ENCODE results near the gene PSMB5. TPM values are rescaled to one million over a fixed set of nuclear protein-coding genes. Genes with fewer than 3 reads are reported as not detected.

Gene PSMB5
- total and polyA plus RNA-seq, 12 donors, result 55.4 to 377 (median 139) TPM

GRCh38 chr14:23056145-23056955 is 21.6 kb upstream of the PSMB5 start:
- intact Hi-C loops (cut with DNase I), result loop anchor here (5.0 kb wide), 1 partner anchor 69 kb away; no protein-coding TSS in a partner anchor
- 6 to 8% (median 7%) methylated on average over 16 to 17 of the region's 17 CpGs for WGBS, 4 donors
- H3K4me3 ChIP-seq, result peak overlapping the region in 1 of 4 donors; percentile 90
- H3K27ac ChIP-seq, result peak overlapping the region in 1 of 5 donors; percentile 14
- TF ChIP-seq CTCF (IDR thresholded peaks at IDR 0.05), result peak; percentile 46 to 60 (median 58)
- no peak for TF ChIP-seq POLR2A (IDR thresholded peaks at IDR 0.05)
- no peaks in the 10 kb centered on the region for H3K27me3 ChIP-seq
- H3K9me3 ChIP-seq (replicated peaks in 1 of 3), result no peaks in the 10 kb centered on the region
- H3K4me1 ChIP-seq (replicated peaks in 1 of 2), result peaks cover 9 to 14% of the 10 kb centered on the region in 2 donors
- DNase-seq, result peak; percentile 55 to 79 (median 71)
- peaks cover 0 to 29% of the 10 kb centered on the region in 2 donors for H3K36me3 ChIP-seq (replicated peaks in 1 of 2)

GRCh38 chr14:23055621-23056144 is 21.0 kb upstream of the PSMB5 start:
- WGBS, 4 donors, result 67 to 88% (median 74%) methylated on average over 1 to 6 of the region's 6 CpGs
- peak in 6 of 7 donors; percentile 44 to 63 (median 59) for DNase-seq
- Histone ChIP-seq H3K4me3 (no peak overlapping the region), H3K27me3 (no peaks in the 10 kb centered on the region), H3K4me1 (replicated peaks in 1 of 2) (peaks cover 8 to 14% of the 10 kb centered on the region in 2 donors), H3K36me3 (replicated peaks in 1 of 2) (peaks cover 0 to 22% of the 10 kb centered on the region in 2 donors), H3K9me3 (replicated peaks in 1 of 3) (no peaks in the 10 kb centered on the region), H3K27ac (no peak overlapping the region)
- TF ChIP-seq POLR2A (IDR thresholded peaks at IDR 0.05) (no peak), CTCF (IDR thresholded peaks at IDR 0.05) (no peak)
- intact Hi-C loops (cut with DNase I), result loop anchor here (5.0 kb wide), 1 partner anchor 68 kb away; no protein-coding TSS in a partner anchor

- Histone ChIP-seq H3K36me3 (replicated peaks in 1 of 2) (peaks cover 0 to 17% of the 10 kb centered on the region in 2 donors), H3K4me1 (replicated peaks in 1 of 2) (peaks cover 8 to 14% of the 10 kb centered on the region in 2 donors), H3K27me3 (no peaks in the 10 kb centered on the region), H3K9me3 (replicated peaks in 1 of 3) (no peaks in the 10 kb centered on the region), H3K4me3 (no peak overlapping the region), H3K27ac (no peak overlapping the region)
- intact Hi-C loops (cut with DNase I), result loop anchor here (5.0 kb wide), 1 partner anchor 68 kb away; no protein-coding TSS in a partner anchor
- no peak for DNase-seq
- no peak for TF ChIP-seq POLR2A (IDR thresholded peaks at IDR 0.05)
- TF ChIP-seq CTCF (IDR thresholded peaks at IDR 0.05), result no peak
- 96 to 99% (median 98%) methylated on average over 12 of the region's 12 CpGs for WGBS, 4 donors
These were observed 20.4 kb upstream of the PSMB5 start for GRCh38 chr14:23055147-23055550.

GRCh38 chr14:23054000-23054811 is 19.5 kb upstream of the PSMB5 start:
- no peaks in the 10 kb centered on the region for H3K27me3 ChIP-seq
- H3K4me3 ChIP-seq, result no peak overlapping the region
- no peak for DNase-seq
- no peak overlapping the region for H3K27ac ChIP-seq
- intact Hi-C loops (cut with DNase I), result no loop called here
- H3K36me3 ChIP-seq (replicated peaks in 1 of 2), result peaks cover 0 to 7% of the 10 kb centered on the region in 2 donors
- H3K9me3 ChIP-seq (replicated peaks in 1 of 3), result no peaks in the 10 kb centered on the region
- TF ChIP-seq POLR2A (IDR thresholded peaks at IDR 0.05), result no peak
- TF ChIP-seq CTCF (IDR thresholded peaks at IDR 0.05), result peak in 1 of 6 experiments; percentile 12
- peaks cover 8 to 14% of the 10 kb centered on the region in 2 donors for H3K4me1 ChIP-seq (replicated peaks in 1 of 2)
- 83 to 100% (median 87%) methylated on average over 9 to 17 of the region's 17 CpGs for WGBS, 4 donors

Data from adrenal gland (tissue), 12 donors.